Esophagus squamous epithelium (tissue), 4 donors: Measurements from ENCODE around the gene RABEP2.

ENCODE experiments used
- CTCF ChIP-seq, 6 experiments: fragments of 450-650 bp in 4 of 6; fragments of 200-600 bp in 2 of 6; sonication (generic) in 2 of 6; IDR thresholded peaks; one replicate each; pipeline ENCODE4 v1.5.1; 2016 to 2019; ENCODE audit warnings: antibody characterized with exemption in 6 of 6, mild to moderate bottlenecking in 4 of 6, moderate library complexity in 4 of 6
- POLR2A ChIP-seq, 4 donors: fragments of 450-650 bp; IDR thresholded peaks; one replicate each; pipeline ENCODE4 v1.6.1; 2017; ENCODE audit warnings: antibody characterized with exemption in 4 of 4, mild to moderate bottlenecking in 4 of 4, moderate library complexity in 3 of 4

GRCh38 chr16:28913946-28914724 lies 10.9 kb downstream of the RABEP2 start:
- TF ChIP-seq CTCF (IDR thresholded peaks at IDR 0.05) (no peak), POLR2A (IDR thresholded peaks at IDR 0.05) (no peak)
